KG1 (cell line): ENCODE measurements around the gene RPS2.

ENCODE experiments used
- DNase-seq: peaks from one replicate; lab custom pipeline; 2025; lab: John Stamatoyannopoulos, UW

RPS2 gene

GRCh38 chr16:1918351-1919326 lies 46.0 kb downstream of the RPS2 start, which contains the start of gene HS3ST6:
Gene HS3ST6, minus strand, starts transcription at chr16:1918415. Its CDS starts 92 bp downstream, at chr16:1918323.
- DNase-seq = no peak

GRCh38 chr16:1917665-1918350 lies 46.8 kb downstream of the RPS2 start:
- DNase-seq = no peak

GRCh38 chr16:1917056-1917664 lies 47.5 kb downstream of the RPS2 start:
- DNase-seq = no peak

- no peak for DNase-seq
Measured at GRCh38 chr16:1916640-1916990, 48.0 kb downstream of the RPS2 start.

GRCh38 chr16:1915732-1916639 lies 48.6 kb downstream of the RPS2 start:
- no peak for DNase-seq

- no peak for DNase-seq
Measured at GRCh38 chr16:1914988-1915387, 49.6 kb downstream of the RPS2 start.

- DNase-seq = no peak
Measured at GRCh38 chr16:1914084-1914608, 50.5 kb downstream of the RPS2 start.

- DNase-seq = no peak
Measured at GRCh38 chr16:1913327-1914083, 51.1 kb downstream of the RPS2 start.

- no peak for DNase-seq
Measured at GRCh38 chr16:1912215-1912543, 52.4 kb downstream of the RPS2 start.
